NCI-H2107 (cell line): ENCODE measurements around the gene LHX2.
"Not testable (repeated sequence)": the region's sequence is repeated elsewhere in the genome, so short reads cannot be mapped to it uniquely, and the experiment has no call there.

Experiments used
- DNase-seq: peaks from one replicate; lab custom pipeline; 2025; lab: John Stamatoyannopoulos, UW

Gene LHX2

GRCh38 chr9:124011460-124012301 lies at the start of gene LHX2:
Gene LHX2 (plus strand): TSS chr9:124011768. CDS start chr9:124012349, 581 bp downstream.
- peak; percentile 67 for DNase-seq

- no peak for DNase-seq
Measured at GRCh38 chr9:123964761-123965160, 46.8 kb upstream of the LHX2 start.

- DNase-seq: no peak
Measured at GRCh38 chr9:123965801-123966686, 45.5 kb upstream of the LHX2 start.

- no peak for DNase-seq
Measured at GRCh38 chr9:123967323-123967722, 44.2 kb upstream of the LHX2 start.

GRCh38 chr9:123972618-123973017 lies 39.0 kb upstream of the LHX2 start:
- DNase-seq: no peak

- DNase-seq: no peak
Measured at GRCh38 chr9:123973590-123974223, 37.9 kb upstream of the LHX2 start.

- no peak for DNase-seq
Measured at GRCh38 chr9:123974471-123974870, 37.1 kb upstream of the LHX2 start.

GRCh38 chr9:123975871-123976270 lies 35.7 kb upstream of the LHX2 start:
- DNase-seq: no peak

- not testable (repeated sequence) for DNase-seq
Measured at GRCh38 chr9:123976579-123976978, 35.0 kb upstream of the LHX2 start.

GRCh38 chr9:123978981-123979380 lies 32.6 kb upstream of the LHX2 start:
- DNase-seq: no peak

GRCh38 chr9:123982535-123982934 lies 29.0 kb upstream of the LHX2 start:
- DNase-seq: no peak

GRCh38 chr9:123983047-123983446 lies 28.5 kb upstream of the LHX2 start:
- no peak for DNase-seq

- DNase-seq: no peak
Measured at GRCh38 chr9:123984802-123985201, 26.8 kb upstream of the LHX2 start.

GRCh38 chr9:123985869-123986268 lies 25.7 kb upstream of the LHX2 start:
- DNase-seq: no peak

- no peak for DNase-seq
Measured at GRCh38 chr9:123990427-123990826, 21.1 kb upstream of the LHX2 start.

- not testable (repeated sequence) for DNase-seq
Measured at GRCh38 chr9:123992679-123993078, 18.9 kb upstream of the LHX2 start.

- DNase-seq: no peak
Measured at GRCh38 chr9:123996731-123997421, 14.7 kb upstream of the LHX2 start.

- no peak for DNase-seq
Measured at GRCh38 chr9:123997665-123998277, 13.8 kb upstream of the LHX2 start.

- DNase-seq: no peak
Measured at GRCh38 chr9:123998278-123998925, 13.2 kb upstream of the LHX2 start.

- DNase-seq: no peak
Measured at GRCh38 chr9:123998970-123999621, 12.5 kb upstream of the LHX2 start.
